HepG2 (cell line): Measurements from ENCODE around the gene PEMT. TPM values are rescaled to one million over a fixed set of nuclear protein-coding genes. Genes with fewer than 3 reads are reported as not detected.

Experiments used
- ARNT2 ChIP-seq: sonication (generic); formaldehyde crosslinking; IDR thresholded peaks from 2 replicates; pipeline ENCODE4 v1.8.0; 2022; ENCODE audit warnings: mild to moderate bottlenecking, low read depth, missing genetic modification reagents, moderate library complexity
- CENPT ChIP-seq: sonication (generic); formaldehyde crosslinking; IDR thresholded peaks from 2 replicates; pipeline ENCODE4 v1.8.0; 2022; ENCODE audit warnings: low read depth, mild to moderate bottlenecking, moderate library complexity, missing genetic modification reagents
- CHCHD3 ChIP-seq: sonication (generic); formaldehyde crosslinking; IDR thresholded peaks from 2 replicates; pipeline ENCODE4 v1.8.0; 2022; ENCODE audit warnings: mild to moderate bottlenecking, missing genetic modification reagents, moderate library complexity
- FLYWCH1 ChIP-seq: sonication (generic); formaldehyde crosslinking; IDR thresholded peaks from 2 replicates; pipeline ENCODE4 v1.8.1; 2023; ENCODE audit warnings: mild to moderate bottlenecking, missing genetic modification reagents
- NR2F6 ChIP-seq, 2 experiments: IDR thresholded peaks; 2 replicates each; pipeline ENCODE4 v1.6.1; 2016; ENCODE audit warnings: antibody characterized with exemption in 1 of 2, mild to moderate bottlenecking in 1 of 2
- PRDM15 ChIP-seq: sonication (generic); formaldehyde crosslinking; IDR thresholded peaks from 2 replicates; pipeline ENCODE4 v1.4.0; 2020; ENCODE audit warnings: missing genetic modification reagents
- RELA ChIP-seq: sonication (generic); formaldehyde crosslinking; IDR thresholded peaks from 2 replicates; pipeline ENCODE4 v1.4.0; 2020; ENCODE audit warnings: missing genetic modification reagents
- SPEN ChIP-seq: sonication (generic); formaldehyde crosslinking; IDR thresholded peaks from 2 replicates; pipeline ENCODE4 v1.5.1; 2020; ENCODE audit warnings: low read depth, mild to moderate bottlenecking, missing genetic modification reagents
- ZKSCAN8 ChIP-seq: IDR thresholded peaks from 2 replicates; pipeline ENCODE4 v1.6.1; 2016; ENCODE audit warnings: borderline replicate concordance, missing genetic modification reagents, missing compliant biosample characterization
- ZNF678 ChIP-seq: sonication (generic); formaldehyde crosslinking; IDR thresholded peaks from 2 replicates; pipeline ENCODE4 v1.4.0; 2020; ENCODE audit warnings: mild to moderate bottlenecking, missing genetic modification reagents
- ZNF691 ChIP-seq: sonication (generic); formaldehyde crosslinking; IDR thresholded peaks from 2 replicates; pipeline ENCODE4 v1.4.0; 2020; ENCODE audit warnings: missing genetic modification reagents, low read depth, mild to moderate bottlenecking, borderline replicate concordance
- ZNF784 ChIP-seq: sonication (generic); formaldehyde crosslinking; IDR thresholded peaks from 2 replicates; pipeline ENCODE4 v1.5.1; 2020; ENCODE audit warnings: missing genetic modification reagents, mild to moderate bottlenecking, borderline replicate concordance
- ZNF891 ChIP-seq: sonication (generic); formaldehyde crosslinking; IDR thresholded peaks from 2 replicates; pipeline ENCODE4 v1.5.0; 2020; ENCODE audit warnings: mild to moderate bottlenecking, missing genetic modification reagents
- ZUFSP ChIP-seq: sonication (generic); formaldehyde crosslinking; IDR thresholded peaks from 2 replicates; pipeline ENCODE4 v1.9.0; 2021; ENCODE audit warnings: missing genetic modification reagents, mild to moderate bottlenecking, borderline replicate concordance
- polyA plus RNA-seq, 8 experiments: library from polyadenylated mRNA; depleted of rRNA in 3 of 8; stranded (reverse) in 7 of 8; unstranded in 1 of 8; fragments of >200 nt; fragmentation: Illumina TruSeq in 4 of 8; extraction: Trizol in 4 of 8; gene quantifications; 2 replicates each; pipeline versions ENCODE4 v1.2.1 to v1.2.3, GENCODE V29; 2011 to 2016; ENCODE audit warnings: low read depth in 4 of 8, missing spikeins in 1 of 8, mixed read lengths in 1 of 8; ENCODE audit not compliant: insufficient read depth in 1 of 8
- total RNA-seq, 5 experiments: library from RNA; depleted of rRNA; stranded (reverse); fragments of >200 nt; fragmentation: Illumina TruSeq; extraction: Trizol; gene quantifications; 2 replicates each; pipeline ENCODE4 v1.2.3, GENCODE V29; 2016; ENCODE audit warnings: low read depth in 1 of 5
- TF ChIP-seq, protein P1 (sequence below): sonication (generic); formaldehyde crosslinking; IDR thresholded peaks from 2 replicates; pipeline ENCODE4 v1.8.0; 2022; ENCODE audit warnings: low read depth, missing genetic modification reagents
- TF ChIP-seq, protein P2 (sequence below): sonication (generic); formaldehyde crosslinking; IDR thresholded peaks from 2 replicates; pipeline ENCODE4 v1.4.0; 2020; ENCODE audit warnings: low read depth, missing genetic modification reagents

Gene PEMT
- total and polyA plus RNA-seq, 2 of the 13 experiments (the other 11 are each of a cell fraction or from before 2014, with no cell fraction given) = 31.7 to 43.6 TPM

DNA sequence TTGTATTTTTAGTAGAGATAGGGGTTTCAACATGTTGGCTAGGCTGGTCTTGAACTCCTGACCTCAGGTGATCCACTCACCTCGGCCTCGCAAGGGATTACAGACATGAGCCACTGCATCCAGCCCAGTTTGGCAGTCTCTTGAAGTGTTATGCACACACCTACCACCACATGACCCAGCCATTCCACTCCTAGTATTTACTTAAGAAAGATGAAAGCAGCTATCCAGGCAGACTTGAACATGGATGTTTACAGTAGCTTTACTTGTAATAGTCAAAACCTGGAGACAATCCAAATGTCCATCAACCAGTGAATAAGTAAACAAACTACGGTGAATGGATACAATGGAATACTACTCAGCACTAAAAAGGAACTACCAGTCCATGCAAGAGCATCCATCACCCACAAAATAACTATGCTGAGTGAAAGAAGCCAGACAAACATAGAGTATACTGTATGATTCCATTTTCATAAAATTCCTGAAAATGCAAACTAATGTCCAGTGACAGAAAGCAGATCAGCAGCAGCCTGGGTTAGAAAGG, 57.5 kb downstream of the PEMT start (continued):
- TF ChIP-seq PRDM15 (CRISPR knock-in tag) = peak; percentile 76; the same call in 1 of the 2 replicates
- TF ChIP-seq SPEN = peak; percentile 85; the same call in 1 of the 2 replicates
- peak; percentile 30; the same call in 1 of the 2 replicates for TF ChIP-seq ZNF784 (CRISPR knock-in tag)
- TF ChIP-seq, protein P1, sequence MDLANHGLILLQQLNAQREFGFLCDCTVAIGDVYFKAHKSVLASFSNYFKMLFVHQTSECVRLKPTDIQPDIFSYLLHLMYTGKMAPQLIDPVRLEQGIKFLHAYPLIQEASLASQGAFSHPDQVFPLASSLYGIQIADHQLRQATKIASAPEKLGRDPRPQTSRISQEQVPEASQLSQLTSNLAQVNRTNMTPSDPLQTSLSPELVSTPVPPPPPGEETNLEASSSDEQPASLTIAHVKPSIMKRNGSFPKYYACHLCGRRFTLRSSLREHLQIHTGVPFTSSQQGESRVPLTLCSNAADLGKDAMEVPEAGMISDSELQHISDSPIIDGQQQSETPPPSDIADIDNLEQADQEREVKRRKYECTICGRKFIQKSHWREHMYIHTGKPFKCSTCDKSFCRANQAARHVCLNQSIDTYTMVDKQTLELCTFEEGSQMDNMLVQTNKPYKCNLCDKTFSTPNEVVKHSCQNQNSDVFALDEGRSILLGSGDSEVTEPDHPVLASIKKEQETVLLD (CRISPR knock-in tag) = no peak
- no peak for TF ChIP-seq ZUFSP (CRISPR knock-in tag)
- TF ChIP-seq NR2F6 (IDR thresholded peaks at IDR 0.05) = peak; percentile 95
- TF ChIP-seq NR2F6 (CRISPR knock-in tag; IDR thresholded peaks at IDR 0.05) = peak; percentile 96
- peak; percentile 81 for TF ChIP-seq ARNT2 (CRISPR knock-in tag)
- no peak; the same call in 1 of the 2 replicates for TF ChIP-seq ZNF691 (CRISPR knock-in tag)
- TF ChIP-seq ZNF891 (CRISPR knock-in tag) = no peak
- no peak for TF ChIP-seq CENPT (CRISPR knock-in tag)
- TF ChIP-seq RELA (CRISPR knock-in tag) = no peak; the same call in 1 of the 2 replicates
- TF ChIP-seq, protein P2, sequence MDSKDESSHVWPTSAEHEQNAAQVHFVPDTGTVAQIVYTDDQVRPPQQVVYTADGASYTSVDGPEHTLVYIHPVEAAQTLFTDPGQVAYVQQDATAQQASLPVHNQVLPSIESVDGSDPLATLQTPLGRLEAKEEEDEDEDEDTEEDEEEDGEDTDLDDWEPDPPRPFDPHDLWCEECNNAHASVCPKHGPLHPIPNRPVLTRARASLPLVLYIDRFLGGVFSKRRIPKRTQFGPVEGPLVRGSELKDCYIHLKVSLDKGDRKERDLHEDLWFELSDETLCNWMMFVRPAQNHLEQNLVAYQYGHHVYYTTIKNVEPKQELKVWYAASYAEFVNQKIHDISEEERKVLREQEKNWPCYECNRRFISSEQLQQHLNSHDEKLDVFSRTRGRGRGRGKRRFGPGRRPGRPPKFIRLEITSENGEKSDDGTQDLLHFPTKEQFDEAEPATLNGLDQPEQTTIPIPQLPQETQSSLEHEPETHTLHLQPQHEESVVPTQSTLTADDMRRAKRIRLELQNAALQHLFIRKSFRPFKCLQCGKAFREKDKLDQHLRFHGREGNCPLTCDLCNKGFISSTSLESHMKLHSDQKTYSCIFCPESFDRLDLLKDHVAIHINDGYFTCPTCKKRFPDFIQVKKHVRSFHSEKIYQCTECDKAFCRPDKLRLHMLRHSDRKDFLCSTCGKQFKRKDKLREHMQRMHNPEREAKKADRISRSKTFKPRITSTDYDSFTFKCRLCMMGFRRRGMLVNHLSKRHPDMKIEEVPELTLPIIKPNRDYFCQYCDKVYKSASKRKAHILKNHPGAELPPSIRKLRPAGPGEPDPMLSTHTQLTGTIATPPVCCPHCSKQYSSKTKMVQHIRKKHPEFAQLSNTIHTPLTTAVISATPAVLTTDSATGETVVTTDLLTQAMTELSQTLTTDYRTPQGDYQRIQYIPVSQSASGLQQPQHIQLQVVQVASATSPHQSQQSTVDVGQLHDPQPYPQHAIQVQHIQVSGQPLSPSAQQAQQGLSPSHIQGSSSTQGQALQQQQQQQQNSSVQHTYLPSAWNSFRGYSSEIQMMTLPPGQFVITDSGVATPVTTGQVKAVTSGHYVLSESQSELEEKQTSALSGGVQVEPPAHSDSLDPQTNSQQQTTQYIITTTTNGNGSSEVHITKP = peak; percentile 83
- no peak for TF ChIP-seq ZNF678
- TF ChIP-seq FLYWCH1 (CRISPR knock-in tag) = no peak
- TF ChIP-seq ZKSCAN8 (CRISPR knock-in tag) = peak; percentile 90; the same call in 1 of the 2 replicates
- no peak for TF ChIP-seq CHCHD3
